HFF-Myc (cell line): Measurements from ENCODE around the gene NGRN.
"Not testable (repeated sequence)": the region's sequence is repeated elsewhere in the genome, so short reads cannot be mapped to it uniquely, and the experiment has no call there.

Source experiments
- DNase-seq: peaks from one replicate; pipeline ENCODE4 v3.0.0-alpha.2; 2011; ENCODE audit warnings: low read depth; ENCODE audit errors: extremely low read depth
- H3K4me3 ChIP-seq: replicated peaks from 2 replicates; pipeline ENCODE4 v1.5.1; 2011; ENCODE audit warnings: low read depth, mild to moderate bottlenecking, control low read depth, low read length
- TF ChIP-seq, protein P1 (sequence below): IDR thresholded peaks from 2 replicates; pipeline ENCODE4 v1.5.1; 2012; ENCODE audit warnings: mild to moderate bottlenecking, low read depth, low read length, control low read depth; ENCODE audit errors: missing control alignments

The NGRN gene

DNA sequence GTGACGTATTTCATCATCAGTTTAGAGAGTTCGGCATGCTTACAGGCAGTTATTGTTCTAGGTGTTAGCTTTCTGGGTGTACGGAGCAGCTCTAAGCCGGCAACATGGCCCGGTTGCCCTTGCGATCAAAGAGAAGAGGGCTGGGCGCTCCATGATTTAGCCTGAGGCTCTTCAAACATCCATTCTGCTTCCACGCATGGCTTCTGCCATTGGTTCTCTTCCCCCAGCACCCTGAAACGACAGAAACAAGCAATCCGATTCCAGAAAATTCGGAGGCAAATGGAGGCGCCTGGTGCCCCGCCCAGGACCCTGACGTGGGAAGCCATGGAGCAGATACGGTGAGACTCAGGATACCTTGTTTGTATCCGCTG is 574 bp downstream of the NGRN start:
- no peak for DNase-seq
- H3K4me3 ChIP-seq = peak overlapping the region; percentile 83
- TF ChIP-seq, protein P1, sequence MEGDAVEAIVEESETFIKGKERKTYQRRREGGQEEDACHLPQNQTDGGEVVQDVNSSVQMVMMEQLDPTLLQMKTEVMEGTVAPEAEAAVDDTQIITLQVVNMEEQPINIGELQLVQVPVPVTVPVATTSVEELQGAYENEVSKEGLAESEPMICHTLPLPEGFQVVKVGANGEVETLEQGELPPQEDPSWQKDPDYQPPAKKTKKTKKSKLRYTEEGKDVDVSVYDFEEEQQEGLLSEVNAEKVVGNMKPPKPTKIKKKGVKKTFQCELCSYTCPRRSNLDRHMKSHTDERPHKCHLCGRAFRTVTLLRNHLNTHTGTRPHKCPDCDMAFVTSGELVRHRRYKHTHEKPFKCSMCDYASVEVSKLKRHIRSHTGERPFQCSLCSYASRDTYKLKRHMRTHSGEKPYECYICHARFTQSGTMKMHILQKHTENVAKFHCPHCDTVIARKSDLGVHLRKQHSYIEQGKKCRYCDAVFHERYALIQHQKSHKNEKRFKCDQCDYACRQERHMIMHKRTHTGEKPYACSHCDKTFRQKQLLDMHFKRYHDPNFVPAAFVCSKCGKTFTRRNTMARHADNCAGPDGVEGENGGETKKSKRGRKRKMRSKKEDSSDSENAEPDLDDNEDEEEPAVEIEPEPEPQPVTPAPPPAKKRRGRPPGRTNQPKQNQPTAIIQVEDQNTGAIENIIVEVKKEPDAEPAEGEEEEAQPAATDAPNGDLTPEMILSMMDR = no peak

DNA sequence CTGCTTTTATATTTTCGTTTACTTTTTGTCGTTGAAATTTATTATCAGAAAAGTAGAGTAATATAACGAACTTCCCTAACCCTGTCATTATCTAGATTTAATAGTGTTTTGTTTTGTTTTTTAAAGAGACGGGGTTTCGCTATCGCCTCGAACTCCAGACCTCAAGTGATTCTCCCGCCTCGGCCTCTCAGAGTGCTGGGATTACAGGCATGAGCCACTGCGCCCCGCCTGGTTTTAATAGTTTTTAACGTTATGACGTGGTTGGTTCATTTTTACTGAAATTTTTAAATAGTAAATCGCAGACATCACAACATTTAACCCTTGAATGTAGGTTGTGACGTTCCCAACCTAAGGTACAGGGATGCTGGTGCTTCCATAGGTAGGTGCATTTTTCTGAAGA is 1.0 kb downstream of the NGRN start:
- H3K4me3 ChIP-seq = peak overlapping the region; percentile 83
- no peak for DNase-seq
- TF ChIP-seq, protein P1 = no peak

DNA sequence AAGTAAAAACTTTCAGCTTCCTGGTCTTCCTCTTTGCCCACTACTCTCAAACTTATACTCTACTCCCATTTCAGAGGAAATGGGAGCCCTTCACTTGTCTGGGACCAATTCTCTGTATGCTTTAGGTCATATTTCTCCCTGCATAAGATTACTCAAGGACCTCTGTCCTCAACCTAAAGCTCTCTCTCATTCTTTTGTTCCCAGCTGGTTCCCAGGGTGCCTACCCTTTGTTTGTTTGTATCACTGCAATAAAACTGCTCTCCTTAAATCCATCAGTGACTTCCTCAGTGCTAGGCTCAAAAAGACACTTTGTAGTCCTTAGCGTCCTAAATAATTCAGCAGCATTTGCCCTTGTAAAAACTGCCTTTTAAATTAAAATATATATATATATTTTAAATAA is 2.9 kb downstream of the NGRN start:
- H3K4me3 ChIP-seq = peak overlapping the region; percentile 83
- DNase-seq = no peak
- TF ChIP-seq, protein P1 = no peak

DNA sequence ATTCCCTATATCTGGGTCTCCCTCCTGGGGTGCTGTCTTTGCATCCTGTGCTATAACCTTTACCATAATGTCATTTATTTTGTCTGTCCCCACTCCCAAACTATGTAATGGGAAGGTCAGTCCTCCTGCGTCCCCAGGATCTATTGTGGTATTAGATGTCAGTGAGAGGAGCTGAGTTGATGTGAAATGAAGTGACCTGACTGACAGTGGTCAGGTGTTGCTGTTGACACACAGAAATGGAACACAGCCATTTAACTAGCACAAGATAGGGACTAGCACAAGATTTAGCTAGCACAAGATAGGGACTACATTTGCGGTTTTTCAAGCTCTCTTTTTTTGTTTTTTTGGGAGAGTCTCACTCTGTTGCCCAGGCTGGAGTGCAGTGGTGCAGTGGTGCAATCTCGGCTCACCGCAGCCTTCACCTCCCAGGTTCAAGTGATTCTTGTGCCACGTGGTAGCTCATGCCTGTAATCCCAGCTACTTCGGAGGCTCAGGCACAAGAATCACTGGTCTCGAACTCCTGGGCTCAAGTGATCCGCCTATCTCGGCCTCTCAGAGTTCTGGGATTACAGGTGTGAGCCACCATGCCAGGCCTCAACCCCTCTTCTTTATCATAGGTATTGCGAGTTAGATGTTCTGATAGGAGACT is 5.2 kb downstream of the NGRN start:
- no peak for DNase-seq
- no peak overlapping the region for H3K4me3 ChIP-seq
- TF ChIP-seq, protein P1 = no peak

DNA sequence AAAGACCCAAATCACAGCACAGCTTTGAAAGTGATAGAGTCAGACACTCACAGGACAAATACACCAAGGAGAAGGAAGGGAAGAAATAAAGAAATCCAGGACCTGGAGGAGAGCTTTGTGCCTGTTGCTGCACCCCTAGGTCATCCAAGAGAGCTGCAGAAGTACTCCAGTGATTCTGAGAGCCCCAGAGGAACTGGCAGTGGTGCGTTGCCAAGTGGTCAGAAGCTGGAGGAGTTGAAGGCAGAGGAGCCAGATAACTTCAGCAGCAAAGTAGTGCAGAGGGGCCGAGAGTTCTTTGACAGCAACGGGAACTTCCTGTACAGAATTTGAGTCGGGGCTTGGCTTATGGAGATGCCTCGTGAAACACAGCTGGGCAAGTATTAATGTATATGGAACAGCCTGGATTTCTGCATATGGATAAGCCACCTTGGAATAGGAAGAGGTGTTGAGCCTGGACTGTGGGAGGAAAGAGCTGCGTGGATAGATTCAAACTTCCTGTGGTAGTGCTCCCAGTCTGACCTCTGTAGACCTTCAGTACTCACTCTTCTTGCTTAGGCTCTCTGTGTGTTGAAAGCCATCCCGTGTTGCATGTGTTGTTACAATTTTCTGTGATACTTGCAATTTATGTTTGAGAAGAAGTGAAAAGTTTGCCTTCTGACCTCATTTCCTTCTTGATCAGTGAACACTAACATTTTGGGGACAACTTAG is 6.1 kb downstream of the NGRN start:
- H3K4me3 ChIP-seq = no peak overlapping the region
- TF ChIP-seq, protein P1 = no peak
- DNase-seq = no peak

DNA sequence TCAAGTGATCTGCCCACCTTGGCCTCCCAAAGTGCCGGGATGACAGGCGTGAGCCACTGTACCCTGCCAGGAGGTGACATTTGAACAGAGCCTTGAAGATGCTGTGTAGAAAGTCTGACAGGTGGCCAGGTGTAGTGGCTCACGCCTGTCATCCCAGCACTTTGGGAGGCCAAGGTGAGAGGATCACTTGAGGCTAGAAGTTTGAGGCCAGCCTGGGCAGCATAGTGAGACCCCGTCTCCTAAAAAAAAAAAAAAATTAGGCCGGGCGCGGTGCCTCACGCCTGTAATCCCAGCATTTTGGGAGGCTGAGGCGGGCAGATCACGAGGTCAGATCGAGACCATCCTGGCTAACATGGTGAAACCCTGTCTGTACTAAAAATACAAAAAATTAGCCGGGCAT is 13.0 kb downstream of the NGRN start:
- not testable (repeated sequence) for DNase-seq, H3K4me3 ChIP-seq

DNA sequence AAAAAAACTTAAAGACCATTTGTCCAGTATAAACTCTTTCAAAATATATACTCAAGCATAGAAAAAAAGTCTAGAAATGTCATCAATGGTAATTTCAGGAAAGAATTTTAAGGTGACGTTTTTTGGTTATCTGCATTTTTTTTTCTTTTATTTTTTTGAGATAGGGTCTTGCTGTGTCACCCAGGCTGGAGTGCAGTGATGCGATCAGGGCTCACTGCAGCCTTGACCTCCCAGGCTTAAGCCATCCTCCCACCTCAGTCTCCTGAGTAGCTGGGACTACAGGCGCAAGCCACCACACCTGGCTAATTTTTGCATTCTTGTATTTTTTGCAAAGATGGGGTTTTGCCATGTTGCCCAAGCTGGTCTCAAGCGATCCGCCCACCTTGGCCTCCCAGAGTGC is 15.3 kb downstream of the NGRN start:
- not testable (repeated sequence) for DNase-seq, H3K4me3 ChIP-seq

DNA sequence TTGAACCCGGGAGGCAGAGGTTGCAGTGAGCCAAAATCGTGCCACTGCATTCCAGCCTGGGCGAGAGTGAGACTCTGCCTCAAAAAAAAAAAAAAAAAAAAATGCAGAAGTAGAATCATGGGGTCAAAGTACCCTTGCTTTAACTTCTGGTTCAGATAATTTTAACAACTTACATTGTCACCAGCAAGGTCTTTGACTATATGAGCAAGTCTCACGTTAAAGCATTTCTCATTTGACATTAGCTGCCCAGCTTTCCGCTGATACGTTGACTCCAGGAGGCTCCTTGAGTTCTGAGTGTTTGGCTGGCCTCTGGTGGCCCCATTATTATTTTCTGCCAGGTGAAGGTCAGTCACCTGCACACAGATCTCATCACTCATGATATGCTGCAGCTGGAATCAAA is 16.2 kb downstream of the NGRN start:
- DNase-seq, H3K4me3 ChIP-seq: not testable (repeated sequence)
